OCI-LY1 (cell line): ENCODE measurements around the gene NKD1.

Experiments
- CTCF ChIP-seq: fragments of 200-600 bp; sonication (generic), shearing (Covaris generic); IDR thresholded peaks from 2 replicates; pipeline ENCODE4 v1.5.1; 2017; ENCODE audit warnings: mild to moderate bottlenecking, antibody characterized with exemption, low read length, moderate library complexity, mixed read lengths
- EZH2 ChIP-seq: fragments of 200-600 bp; sonication (generic), shearing (Covaris generic); IDR thresholded peaks from 2 replicates; pipeline ENCODE4 v1.8.0; 2017; ENCODE audit warnings: borderline replicate concordance, mixed run types, mild to moderate bottlenecking, antibody characterized with exemption, low read length, moderate library complexity, mixed read lengths

- no peak for TF ChIP-seq CTCF
- TF ChIP-seq EZH2: no peak
Measured at GRCh38 chr16:50574745-50575136, 26.5 kb downstream of the NKD1 start.
